Activated T-cell treated with anti-CD3 and anti-CD28 coated beads, Interleukin-2, amount 50 U/mL, for 24 hours (primary cell): ENCODE results near the gene HLA-DRA.

ENCODE experiments used
- DNase-seq: peaks from one replicate; pipeline ENCODE4 v3.0.0-alpha.2; 2020
- H3K27ac Mint-ChIP-seq: 2 replicates; pipeline ENCODE4 v1.8.0; 2020; ENCODE audit warnings: mild to moderate bottlenecking, mixed read lengths
- H3K27me3 Mint-ChIP-seq: 2 replicates; pipeline ENCODE4 v1.8.0; 2020; ENCODE audit warnings: mixed read lengths
- H3K36me3 Mint-ChIP-seq: 2 replicates; pipeline ENCODE4 v1.8.0; 2020; ENCODE audit warnings: low read depth, mixed read lengths
- H3K4me1 Mint-ChIP-seq: 2 replicates; pipeline ENCODE4 v1.8.0; 2020; ENCODE audit warnings: low read depth, mixed read lengths
- H3K4me3 Mint-ChIP-seq: 2 replicates; pipeline ENCODE4 v1.8.0; 2020; ENCODE audit warnings: mild to moderate bottlenecking, moderate library complexity, mixed read lengths
- H3K9me3 Mint-ChIP-seq: 2 replicates; pipeline ENCODE4 v1.8.0; 2020; ENCODE audit warnings: mixed read lengths

HLA-DRA gene

GRCh38 chr6:32439602-32440214, at the start of gene HLA-DRA:
Gene HLA-DRA, plus strand, starts transcription at chr6:32439887. Its CDS starts 64 bp downstream, at chr6:32439951.
- DNase-seq, result peak; percentile 41
- H3K27ac Mint-ChIP-seq, result peak within 1 kb of the TSS; percentile 9
- H3K4me1 Mint-ChIP-seq, result peaks cover 13% of the 10 kb centered on the region
- H3K27me3 Mint-ChIP-seq, result peaks cover 20% of the 10 kb centered on the region
- peak within 1 kb of the TSS; percentile 64 for H3K4me3 Mint-ChIP-seq
- no peaks in the 10 kb centered on the region for H3K9me3 Mint-ChIP-seq
- no peaks in the 10 kb centered on the region for H3K36me3 Mint-ChIP-seq

GRCh38 chr6:32391505-32391904, 48.2 kb upstream of the HLA-DRA start:
- Mint-ChIP-seq H3K4me1 (no peaks in the 10 kb centered on the region), H3K4me3 (no peak overlapping the region), H3K9me3 (no peaks in the 10 kb centered on the region), H3K27me3 (peaks cover 52% of the 10 kb centered on the region), H3K27ac (no peak overlapping the region), H3K36me3 (no peaks in the 10 kb centered on the region)
- no peak for DNase-seq

GRCh38 chr6:32393665-32394420, 45.8 kb upstream of the HLA-DRA start:
- Mint-ChIP-seq H3K36me3 (no peaks in the 10 kb centered on the region), H3K9me3 (no peaks in the 10 kb centered on the region), H3K27me3 (peaks cover 38% of the 10 kb centered on the region), H3K4me3 (no peak overlapping the region), H3K27ac (no peak overlapping the region), H3K4me1 (peaks cover 6% of the 10 kb centered on the region)
- no peak for DNase-seq

- Mint-ChIP-seq H3K27ac (no peak overlapping the region), H3K4me3 (no peak overlapping the region), H3K36me3 (no peaks in the 10 kb centered on the region), H3K9me3 (no peaks in the 10 kb centered on the region), H3K27me3 (peaks cover 43% of the 10 kb centered on the region), H3K4me1 (peaks cover 6% of the 10 kb centered on the region)
- no peak for DNase-seq
Observed at GRCh38 chr6:32396028-32396427, 43.7 kb upstream of the HLA-DRA start.

- H3K4me1 Mint-ChIP-seq, result peaks cover 6% of the 10 kb centered on the region
- no peaks in the 10 kb centered on the region for H3K36me3 Mint-ChIP-seq
- H3K27me3 Mint-ChIP-seq, result peaks cover 47% of the 10 kb centered on the region
- no peak overlapping the region for H3K4me3 Mint-ChIP-seq
- H3K27ac Mint-ChIP-seq, result no peak overlapping the region
- H3K9me3 Mint-ChIP-seq, result no peaks in the 10 kb centered on the region
- no peak for DNase-seq
Observed at GRCh38 chr6:32397252-32397920, 42.3 kb upstream of the HLA-DRA start.

- Mint-ChIP-seq H3K27me3 (peaks cover 55% of the 10 kb centered on the region), H3K27ac (no peak overlapping the region), H3K9me3 (no peaks in the 10 kb centered on the region), H3K4me1 (peaks cover 6% of the 10 kb centered on the region), H3K4me3 (no peak overlapping the region), H3K36me3 (no peaks in the 10 kb centered on the region)
- no peak for DNase-seq
Observed at GRCh38 chr6:32401284-32401963, 38.3 kb upstream of the HLA-DRA start.

GRCh38 chr6:32402812-32403211, 36.9 kb upstream of the HLA-DRA start:
- no peak for DNase-seq
- H3K27ac Mint-ChIP-seq, result no peak overlapping the region
- no peaks in the 10 kb centered on the region for H3K36me3 Mint-ChIP-seq
- no peak overlapping the region for H3K4me3 Mint-ChIP-seq
- H3K27me3 Mint-ChIP-seq, result peaks cover 69% of the 10 kb centered on the region
- H3K4me1 Mint-ChIP-seq, result no peaks in the 10 kb centered on the region
- H3K9me3 Mint-ChIP-seq, result no peaks in the 10 kb centered on the region

- no peak overlapping the region for H3K4me3 Mint-ChIP-seq
- no peak for DNase-seq
- H3K27me3 Mint-ChIP-seq, result peaks cover 67% of the 10 kb centered on the region
- no peaks in the 10 kb centered on the region for H3K9me3 Mint-ChIP-seq
- H3K4me1 Mint-ChIP-seq, result peaks cover 6% of the 10 kb centered on the region
- H3K36me3 Mint-ChIP-seq, result no peaks in the 10 kb centered on the region
- H3K27ac Mint-ChIP-seq, result no peak overlapping the region
Observed at GRCh38 chr6:32405656-32406055, 34.0 kb upstream of the HLA-DRA start.

GRCh38 chr6:32406197-32406596, 33.5 kb upstream of the HLA-DRA start:
- no peaks in the 10 kb centered on the region for H3K36me3 Mint-ChIP-seq
- H3K4me1 Mint-ChIP-seq, result peaks cover 6% of the 10 kb centered on the region
- no peak overlapping the region for H3K27ac Mint-ChIP-seq
- H3K4me3 Mint-ChIP-seq, result no peak overlapping the region
- no peak for DNase-seq
- H3K9me3 Mint-ChIP-seq, result no peaks in the 10 kb centered on the region
- H3K27me3 Mint-ChIP-seq, result peaks cover 70% of the 10 kb centered on the region

GRCh38 chr6:32406857-32407256, 32.8 kb upstream of the HLA-DRA start, which contains the start of gene BTNL2:
Gene BTNL2, minus strand, starts transcription at chr6:32407181. Its CDS starts 58 bp downstream, at chr6:32407123.
- H3K9me3 Mint-ChIP-seq, result no peaks in the 10 kb centered on the region
- H3K27me3 Mint-ChIP-seq, result peaks cover 69% of the 10 kb centered on the region
- no peak within 1 kb of the TSS for H3K4me3 Mint-ChIP-seq
- H3K27ac Mint-ChIP-seq, result no peak within 1 kb of the TSS
- H3K36me3 Mint-ChIP-seq, result no peaks in the 10 kb centered on the region
- no peak for DNase-seq
- peaks cover 6% of the 10 kb centered on the region for H3K4me1 Mint-ChIP-seq

- Mint-ChIP-seq H3K27me3 (peaks cover 72% of the 10 kb centered on the region), H3K4me3 (no peak overlapping the region), H3K4me1 (peaks cover 12% of the 10 kb centered on the region), H3K27ac (no peak overlapping the region), H3K9me3 (no peaks in the 10 kb centered on the region), H3K36me3 (no peaks in the 10 kb centered on the region)
- no peak for DNase-seq
Observed at GRCh38 chr6:32410906-32411305, 28.8 kb upstream of the HLA-DRA start.

GRCh38 chr6:32411566-32412327, 27.9 kb upstream of the HLA-DRA start:
- no peak for DNase-seq
- no peak overlapping the region for H3K4me3 Mint-ChIP-seq
- H3K27ac Mint-ChIP-seq, result no peak overlapping the region
- H3K4me1 Mint-ChIP-seq, result peaks cover 12% of the 10 kb centered on the region
- H3K27me3 Mint-ChIP-seq, result peaks cover 70% of the 10 kb centered on the region
- no peaks in the 10 kb centered on the region for H3K9me3 Mint-ChIP-seq
- H3K36me3 Mint-ChIP-seq, result no peaks in the 10 kb centered on the region

- Mint-ChIP-seq H3K27ac (no peak overlapping the region), H3K36me3 (no peaks in the 10 kb centered on the region), H3K4me3 (no peak overlapping the region), H3K27me3 (peaks cover 58% of the 10 kb centered on the region), H3K9me3 (no peaks in the 10 kb centered on the region), H3K4me1 (peaks cover 10% of the 10 kb centered on the region)
- DNase-seq, result peak; percentile 89
Observed at GRCh38 chr6:32413427-32414047, 26.1 kb upstream of the HLA-DRA start.
